ENCODE measurements around the gene SEC63.

GRCh38 chr6:107841275-107841670, 116.7 kb downstream of the SEC63 start:
- no peak for TF ChIP-seq POLR2A (IDR thresholded peaks at IDR 0.05; ENCODE audit: low read depth, low read length)
- no peak for TF ChIP-seq TAF1 (IDR thresholded peaks at IDR 0.05; ENCODE audit: low read depth, low read length)
- TF ChIP-seq SPI1 (IDR thresholded peaks at IDR 0.05; ENCODE audit: low read depth, low read length): no peak
- no peak for TF ChIP-seq POLR2AphosphoS5 (IDR thresholded peaks at IDR 0.05; ENCODE audit: low read depth, low read length)
- no peak for TF ChIP-seq PAX5 (IDR thresholded peaks at IDR 0.05; ENCODE audit: insufficient read depth, low read length, severe bottlenecking)
